UCSD-AML1 (cell line): Measurements from ENCODE around the gene DARS1.
"Not testable (repeated sequence)": the region's sequence is repeated elsewhere in the genome, so short reads cannot be mapped to it uniquely, and the experiment has no call there.

ENCODE experiments used
- DNase-seq: peaks from one replicate; lab custom pipeline; 2025; ENCODE audit not compliant: unreplicated experiment; lab: John Stamatoyannopoulos, UW

The DARS1 gene

DNA sequence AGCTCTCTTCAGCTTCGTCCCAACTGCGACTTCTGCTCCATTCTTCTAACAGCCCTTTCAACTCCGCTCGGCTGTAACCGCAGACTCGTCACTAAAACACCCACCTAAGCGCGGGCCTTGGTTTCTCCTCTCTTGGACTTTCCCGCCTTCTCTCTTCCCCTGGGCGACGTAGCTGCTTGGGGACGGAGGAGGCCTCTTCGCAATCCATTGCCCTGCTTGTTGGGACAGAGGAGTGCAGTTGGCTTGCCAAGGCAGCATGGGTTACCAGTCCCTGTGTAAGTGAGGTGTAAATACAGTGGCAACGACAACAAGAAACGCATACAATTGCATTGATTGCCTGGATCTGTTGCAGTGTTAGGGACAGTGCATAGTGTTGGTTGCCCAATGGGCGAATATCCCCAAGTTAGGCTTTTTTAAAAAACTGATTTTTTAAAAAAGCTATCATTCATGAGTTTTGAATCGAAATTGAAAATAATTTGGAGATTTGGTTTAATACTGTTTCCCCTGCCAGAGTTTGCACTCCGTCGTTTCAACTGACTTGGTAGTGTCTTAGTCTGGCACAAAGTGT is 484 bp upstream of the DARS1 start:
- no peak for DNase-seq

- DNase-seq, result no peak
These were observed 1.0 kb downstream of the DARS1 start for GRCh38 chr2:135984199-135985017.

DNA sequence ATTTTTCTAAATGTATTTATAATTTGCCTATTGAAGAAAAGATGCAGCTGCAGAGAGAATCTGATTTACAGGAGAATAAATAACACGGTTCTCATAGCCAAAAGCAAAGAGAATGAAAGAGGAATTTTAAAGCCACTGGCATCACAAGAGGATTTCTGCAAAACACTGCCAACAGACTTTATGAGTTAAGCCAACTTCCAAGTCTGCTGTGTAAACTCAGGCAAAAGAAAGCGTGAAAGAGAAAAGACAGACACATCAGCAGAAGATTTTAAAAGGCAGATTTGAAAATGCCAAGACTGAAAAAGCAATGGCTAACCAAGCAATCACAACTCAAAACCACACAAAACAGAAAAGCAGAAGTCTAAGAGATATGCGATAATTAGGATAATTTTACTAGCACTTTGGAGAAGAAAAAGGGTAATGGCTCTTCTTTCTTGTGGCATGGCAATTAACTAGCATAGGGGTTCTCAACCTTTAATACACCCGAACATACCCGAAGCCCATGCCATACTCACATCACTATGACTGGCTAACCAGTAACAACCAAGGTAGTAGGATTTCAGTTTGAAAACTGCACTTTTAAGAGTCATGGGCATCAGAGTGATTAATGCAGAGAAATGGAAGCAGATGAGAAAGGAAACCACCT is 4.9 kb downstream of the DARS1 start:
- no peak for DNase-seq

- DNase-seq, result no peak
These were observed 9.7 kb downstream of the DARS1 start for GRCh38 chr2:135975702-135976101.

- no peak for DNase-seq
These were observed 11.4 kb downstream of the DARS1 start for GRCh38 chr2:135974036-135974435.

DNA sequence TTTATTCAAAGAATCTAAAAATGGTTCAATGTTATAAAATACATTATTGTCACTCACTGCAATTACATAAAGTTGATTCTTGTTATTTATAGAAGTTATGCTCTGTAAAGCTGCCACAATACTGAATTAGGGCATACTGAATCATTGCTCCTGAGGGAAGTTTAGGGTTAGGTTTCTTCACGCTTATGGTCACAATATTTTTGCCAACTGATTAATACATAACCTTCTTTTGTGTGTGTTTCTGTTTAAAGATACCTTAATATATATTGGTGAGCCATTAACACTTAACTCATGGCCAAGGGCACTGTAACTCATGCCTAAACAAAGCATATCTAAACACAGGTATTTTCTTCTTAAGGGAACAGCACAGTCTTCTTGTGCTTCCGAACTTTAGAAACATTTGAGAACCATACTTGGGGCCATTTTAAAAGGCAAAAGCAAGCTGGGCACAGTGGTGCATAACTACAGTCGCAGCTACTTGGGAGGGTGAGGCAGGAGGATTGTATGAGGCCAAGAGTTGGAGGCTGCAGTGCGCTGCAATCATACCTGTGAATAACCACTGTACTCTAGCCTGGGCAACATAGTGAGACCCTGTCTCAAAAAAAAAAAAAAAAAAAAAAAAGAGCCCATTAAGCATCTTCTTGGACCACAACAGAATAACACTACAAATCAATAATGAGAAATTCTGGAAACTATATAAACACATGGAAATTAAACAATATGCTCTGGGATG is 15.6 kb downstream of the DARS1 start:
- DNase-seq, result no peak

DNA sequence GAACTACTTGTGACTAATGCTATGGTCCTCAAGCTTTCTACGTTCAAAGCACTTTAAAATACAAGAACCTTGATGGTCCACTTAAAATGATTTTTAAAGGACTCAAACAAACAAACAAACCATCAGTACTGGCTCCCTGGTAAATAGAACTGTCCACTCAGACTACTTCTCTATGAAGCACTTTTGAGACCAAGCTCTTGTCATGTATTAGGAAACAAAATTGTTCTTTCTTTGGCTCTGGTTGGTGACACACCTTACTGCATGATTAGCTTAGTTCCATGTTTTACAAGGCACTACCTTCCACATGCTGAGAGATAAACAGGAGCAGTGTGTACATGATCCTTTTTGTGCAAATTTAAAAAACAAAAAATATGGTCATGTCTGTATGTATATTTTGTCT is 19.7 kb downstream of the DARS1 start:
- no peak for DNase-seq

DNA sequence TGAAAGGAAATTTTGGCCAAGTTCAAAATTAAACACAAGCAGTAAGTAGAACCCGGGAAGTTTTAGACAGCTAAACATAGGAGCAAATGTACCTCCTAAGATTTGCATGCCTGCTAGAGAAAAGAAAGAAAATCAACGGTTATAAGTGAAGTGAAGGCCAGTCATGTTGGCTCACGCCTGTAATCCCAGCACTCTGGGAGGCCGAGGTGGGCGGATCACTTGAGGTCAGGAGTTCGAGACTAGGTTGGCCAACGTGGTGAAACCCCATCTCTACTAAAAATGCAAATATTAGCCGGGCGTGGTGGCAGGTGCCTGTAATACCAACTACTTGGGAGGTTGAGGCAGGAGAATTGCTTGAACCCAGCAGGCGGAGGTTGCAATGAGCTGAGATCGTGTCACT is 21.0 kb downstream of the DARS1 start:
- DNase-seq, result not testable (repeated sequence)

DNA sequence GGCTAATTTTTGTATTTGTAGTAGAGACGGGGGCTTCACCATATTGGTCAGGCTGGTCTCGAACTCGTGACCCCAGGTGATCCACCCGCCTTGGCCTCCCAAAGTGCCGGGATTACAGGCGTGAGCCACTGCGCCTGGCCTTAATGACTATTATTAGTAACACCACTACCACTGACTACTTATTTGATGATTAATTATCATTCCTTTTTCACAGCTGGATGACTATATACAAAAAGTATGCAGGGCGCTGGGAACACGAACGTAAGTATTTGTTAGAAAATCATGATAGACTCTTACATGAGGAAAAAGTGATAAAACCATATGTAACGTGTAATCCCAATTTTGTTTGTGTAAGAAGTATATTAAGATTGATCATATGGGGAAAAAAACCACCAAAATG is 21.6 kb downstream of the DARS1 start:
- no peak for DNase-seq

- DNase-seq, result no peak
These were observed 22.9 kb downstream of the DARS1 start for GRCh38 chr2:135962366-135963123.

DNA sequence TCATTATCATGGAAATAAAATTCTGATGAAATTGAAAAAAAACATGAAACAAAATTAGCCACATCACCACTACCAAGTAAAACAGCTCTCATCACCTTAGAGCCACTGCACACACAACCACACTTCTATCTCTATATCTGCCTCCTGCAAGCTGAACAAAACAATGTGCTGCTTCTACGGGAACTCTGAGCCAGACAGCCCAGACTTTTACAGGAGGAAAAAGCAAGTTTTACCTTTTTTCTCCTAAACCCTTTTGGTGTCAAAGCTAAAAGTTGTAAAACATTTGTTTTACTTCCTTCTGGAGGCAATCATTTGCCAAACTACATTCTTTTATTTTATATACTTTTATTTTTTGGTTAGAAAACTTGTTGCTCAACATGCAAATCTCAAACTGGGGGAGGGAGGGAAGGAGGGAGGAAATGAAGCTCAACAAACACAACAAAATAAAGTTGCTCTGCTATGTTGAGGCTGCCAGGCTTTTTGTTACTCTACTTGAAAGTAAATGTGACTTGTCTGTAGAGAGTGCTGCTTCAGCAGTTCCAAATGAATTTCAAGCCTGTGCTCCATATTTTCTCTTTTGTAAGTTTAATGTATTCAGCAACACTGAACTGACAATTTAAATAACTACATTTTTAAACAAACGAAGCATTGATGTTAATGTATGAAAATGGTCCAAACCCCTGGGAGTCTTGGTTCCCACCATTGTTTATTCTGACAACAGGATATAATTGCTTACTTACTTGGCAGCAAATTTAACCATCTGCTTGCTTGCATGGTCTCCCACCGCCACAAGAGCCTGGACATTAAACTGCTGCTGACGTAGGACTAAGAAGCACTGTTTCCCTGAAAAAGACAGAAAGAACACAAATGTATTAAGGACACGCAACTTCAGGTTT is 24.5 kb downstream of the DARS1 start:
- no peak for DNase-seq

- DNase-seq, result no peak
These were observed 25.3 kb downstream of the DARS1 start for GRCh38 chr2:135960150-135960549.

DNA sequence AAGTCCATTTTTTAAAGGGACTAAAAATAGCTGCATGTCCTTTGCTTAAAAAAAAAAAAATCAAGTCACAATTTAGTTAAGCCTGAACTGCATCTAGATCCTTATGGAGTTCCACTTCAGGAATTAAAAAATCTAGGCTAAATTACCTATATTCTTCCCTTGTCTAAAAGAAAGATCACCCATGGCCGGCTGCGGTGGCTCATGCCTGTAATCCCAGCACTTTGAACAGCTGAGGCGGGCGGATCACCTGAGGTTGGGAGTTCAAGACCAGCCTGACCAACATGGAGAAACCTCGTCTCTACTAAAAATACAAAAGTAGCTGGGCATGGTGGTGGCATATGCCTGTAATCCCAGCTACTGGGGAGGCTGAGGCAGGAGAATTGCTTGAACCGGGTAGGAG is 26.5 kb downstream of the DARS1 start:
- DNase-seq, result not testable (repeated sequence)

- no peak for DNase-seq
These were observed 31.3 kb downstream of the DARS1 start for GRCh38 chr2:135954020-135954601.

DNA sequence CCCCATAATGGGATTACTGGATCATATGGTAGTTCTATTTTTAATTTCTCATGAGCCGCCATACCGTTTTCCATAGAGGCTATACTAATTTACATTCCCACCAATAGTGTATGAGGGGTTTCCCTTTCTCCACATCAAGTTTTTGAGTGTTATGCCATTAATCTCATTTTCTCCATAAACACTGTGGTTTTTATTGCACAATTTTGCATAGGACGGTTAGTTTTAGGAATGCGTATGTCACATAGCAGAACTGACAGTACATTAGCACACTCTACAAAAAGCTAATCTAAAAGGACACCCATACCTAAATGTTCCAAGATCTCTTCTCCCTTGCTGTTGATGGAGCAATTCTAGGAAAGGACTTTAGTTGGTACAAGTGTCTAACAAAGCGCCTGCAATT is 32.5 kb downstream of the DARS1 start:
- no peak for DNase-seq

- DNase-seq, result no peak
These were observed 34.3 kb downstream of the DARS1 start for GRCh38 chr2:135951041-135951583.

DNA sequence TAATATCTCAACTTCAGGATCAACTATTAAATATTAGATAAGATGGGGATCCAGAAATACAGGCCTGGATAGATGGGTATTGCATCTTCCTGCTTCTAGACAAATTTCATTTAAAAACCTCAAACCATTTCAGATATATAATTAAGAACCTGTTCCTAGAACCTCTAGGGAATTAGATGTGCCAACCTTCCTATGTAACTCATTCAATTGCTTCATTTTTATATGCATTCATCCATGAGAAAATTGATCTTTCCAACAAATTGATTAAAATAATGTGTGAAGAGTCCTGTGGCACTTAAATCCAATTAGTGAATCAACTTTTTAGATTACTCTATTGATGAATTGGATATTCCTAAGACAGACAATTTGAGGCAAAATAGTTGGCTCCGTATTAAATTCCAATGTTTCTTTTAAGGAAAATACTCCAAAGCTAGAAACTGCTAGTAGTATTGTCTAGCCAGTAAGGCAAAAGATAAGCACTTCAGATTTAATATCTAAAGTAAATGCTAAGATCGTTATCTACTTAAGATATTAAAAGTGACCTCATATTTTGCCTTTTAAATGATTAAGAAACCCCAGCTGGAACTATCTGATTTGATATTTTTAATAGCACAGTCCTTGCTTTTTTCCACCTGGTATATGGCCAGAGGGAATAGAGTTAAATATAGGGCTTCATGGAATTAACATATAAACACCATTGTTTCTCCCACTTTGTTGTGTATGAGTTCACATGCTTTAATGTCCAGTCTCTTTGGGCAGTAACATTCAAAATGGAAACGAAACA is 35.8 kb downstream of the DARS1 start:
- DNase-seq, result no peak

- DNase-seq, result no peak
These were observed 36.6 kb downstream of the DARS1 start for GRCh38 chr2:135948642-135949355.
